GM18907 (cell line): Measurements from ENCODE around the gene TBXAS1.
"Not testable (repeated sequence)": the region's sequence is repeated elsewhere in the genome, so short reads cannot be mapped to it uniquely, and the experiment has no call there.

ENCODE experiments used
- ATAC-seq: cut with Tn5 transposase; IDR thresholded peaks from one replicate; pipeline ENCODE4 v1.9.1; 2021; ENCODE audit warnings: mild to moderate bottlenecking, moderate library complexity; ENCODE audit not compliant: unreplicated experiment

TBXAS1 gene

DNA sequence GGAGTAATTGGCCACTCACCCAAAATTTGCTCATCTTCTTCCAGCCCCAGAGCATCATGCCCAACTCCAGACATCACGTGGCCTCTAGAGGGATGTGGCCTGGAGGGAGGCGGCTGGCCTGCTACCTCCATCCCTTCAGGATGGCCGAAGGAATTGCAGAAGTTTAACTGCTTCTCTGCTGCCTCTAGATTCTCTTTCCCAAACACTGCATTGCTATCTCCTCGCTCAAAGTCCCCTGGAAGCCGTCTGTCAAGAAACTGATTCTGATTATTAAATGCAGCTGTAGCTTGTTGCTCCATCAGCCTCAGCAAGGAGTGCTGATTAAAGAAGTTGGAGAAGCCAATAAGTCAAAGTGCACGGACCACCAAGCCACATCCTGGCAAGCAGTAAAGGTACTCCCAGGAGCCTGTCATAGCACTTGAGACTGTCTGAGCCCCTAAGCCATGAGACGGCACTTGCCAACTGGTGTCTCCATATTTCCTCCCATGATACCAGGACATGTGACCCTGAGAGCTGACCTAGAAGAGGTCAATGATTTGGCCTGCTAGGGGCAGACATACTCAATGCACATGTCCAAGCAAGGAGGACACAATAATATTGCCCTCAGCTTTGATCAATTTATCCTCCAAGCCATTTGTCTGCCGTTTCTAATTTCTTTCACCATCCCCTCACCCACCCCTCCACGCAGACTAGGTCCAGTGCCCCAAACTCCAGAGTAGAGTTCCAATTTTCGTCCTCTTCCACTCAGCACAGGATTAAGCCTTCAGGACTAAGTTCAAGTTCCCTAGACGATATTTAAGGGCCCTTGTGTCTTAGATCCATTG is 84.2 kb downstream of the TBXAS1 start:
- no peak for ATAC-seq

DNA sequence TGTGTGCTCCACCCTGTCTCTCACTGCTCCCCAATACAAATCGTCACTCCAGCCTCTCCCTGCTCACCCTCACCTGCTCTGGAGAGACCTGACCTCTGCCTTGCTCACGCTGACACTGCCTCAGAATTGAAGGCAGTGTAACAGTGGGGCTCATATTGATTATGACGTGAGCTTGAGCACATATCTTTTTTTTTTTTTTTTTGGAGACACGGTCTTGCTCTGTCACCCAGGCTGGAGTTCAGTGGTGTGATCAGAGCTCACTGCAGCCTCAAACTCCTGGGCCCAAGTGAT is 84.7 kb downstream of the TBXAS1 start:
- no peak for ATAC-seq

DNA sequence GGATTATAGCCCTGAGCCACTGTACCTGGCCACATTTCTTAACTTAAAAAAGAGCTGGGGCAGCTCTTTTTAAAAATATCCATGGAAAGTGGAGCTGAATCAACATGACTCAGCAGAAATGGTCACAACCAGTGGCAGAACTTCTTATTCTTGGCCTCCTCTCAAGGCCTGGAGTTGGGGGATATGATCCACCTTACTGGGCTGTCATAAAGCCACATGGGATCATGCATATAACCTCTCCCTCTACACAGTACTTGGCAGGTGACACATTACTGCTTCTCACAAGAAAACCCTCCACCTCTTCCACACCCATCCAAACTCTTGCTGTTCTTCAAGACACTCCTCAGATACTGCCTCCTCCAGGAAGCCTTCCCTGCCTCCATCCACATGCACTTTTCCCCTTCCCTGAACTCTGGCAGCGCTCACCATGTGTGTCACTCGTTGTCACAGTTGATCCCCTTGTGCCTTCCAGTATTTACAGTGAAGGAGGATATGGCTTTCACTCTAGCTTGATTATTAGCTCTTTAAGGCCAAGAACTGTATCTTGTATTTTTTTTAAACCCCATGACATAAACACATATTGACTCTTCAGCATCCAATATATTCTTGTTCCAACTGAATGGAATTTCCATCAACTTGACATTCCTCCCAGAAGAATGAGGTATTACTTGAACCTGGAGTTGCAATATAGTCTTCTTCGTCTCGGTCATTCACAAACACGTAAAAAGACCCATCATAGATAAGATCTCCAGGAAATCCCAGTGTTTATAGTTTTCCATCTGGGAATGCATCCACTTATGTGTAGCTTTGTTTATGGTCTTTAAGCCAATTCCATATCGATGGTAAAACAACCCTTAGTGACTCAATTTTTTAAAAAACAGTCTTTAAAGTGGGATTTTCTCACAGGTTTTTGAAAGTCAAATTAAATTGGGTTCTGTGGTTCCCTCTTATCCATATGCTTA is 85.5 kb downstream of the TBXAS1 start:
- ATAC-seq = no peak

DNA sequence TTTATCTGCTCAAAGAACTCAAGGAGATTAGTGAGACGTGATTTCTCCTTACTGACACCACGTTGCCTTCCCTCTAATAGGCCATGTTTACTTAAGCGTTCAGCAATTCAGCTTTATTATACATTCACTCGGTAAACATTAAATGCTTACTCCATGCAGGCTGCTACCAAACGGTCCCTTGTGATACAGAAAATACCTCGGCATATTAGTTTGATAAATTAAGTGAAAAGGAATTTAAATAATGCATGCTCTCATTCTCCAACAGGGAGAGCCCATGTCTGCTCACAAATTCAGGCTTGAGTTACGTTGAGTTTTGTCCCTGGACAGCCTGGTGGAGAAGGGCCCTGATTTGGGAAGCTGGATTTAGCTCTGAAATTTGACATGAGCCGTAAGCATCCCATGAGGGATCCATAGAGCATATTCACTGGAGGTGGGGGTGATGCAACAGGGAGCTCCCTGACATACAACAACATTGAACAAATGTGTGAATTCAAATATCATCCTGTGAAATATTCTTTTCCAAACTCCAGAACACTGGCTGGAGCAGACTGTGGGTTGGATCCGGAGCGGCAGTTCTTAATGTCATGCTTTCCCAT is 86.3 kb downstream of the TBXAS1 start:
- ATAC-seq = no peak

DNA sequence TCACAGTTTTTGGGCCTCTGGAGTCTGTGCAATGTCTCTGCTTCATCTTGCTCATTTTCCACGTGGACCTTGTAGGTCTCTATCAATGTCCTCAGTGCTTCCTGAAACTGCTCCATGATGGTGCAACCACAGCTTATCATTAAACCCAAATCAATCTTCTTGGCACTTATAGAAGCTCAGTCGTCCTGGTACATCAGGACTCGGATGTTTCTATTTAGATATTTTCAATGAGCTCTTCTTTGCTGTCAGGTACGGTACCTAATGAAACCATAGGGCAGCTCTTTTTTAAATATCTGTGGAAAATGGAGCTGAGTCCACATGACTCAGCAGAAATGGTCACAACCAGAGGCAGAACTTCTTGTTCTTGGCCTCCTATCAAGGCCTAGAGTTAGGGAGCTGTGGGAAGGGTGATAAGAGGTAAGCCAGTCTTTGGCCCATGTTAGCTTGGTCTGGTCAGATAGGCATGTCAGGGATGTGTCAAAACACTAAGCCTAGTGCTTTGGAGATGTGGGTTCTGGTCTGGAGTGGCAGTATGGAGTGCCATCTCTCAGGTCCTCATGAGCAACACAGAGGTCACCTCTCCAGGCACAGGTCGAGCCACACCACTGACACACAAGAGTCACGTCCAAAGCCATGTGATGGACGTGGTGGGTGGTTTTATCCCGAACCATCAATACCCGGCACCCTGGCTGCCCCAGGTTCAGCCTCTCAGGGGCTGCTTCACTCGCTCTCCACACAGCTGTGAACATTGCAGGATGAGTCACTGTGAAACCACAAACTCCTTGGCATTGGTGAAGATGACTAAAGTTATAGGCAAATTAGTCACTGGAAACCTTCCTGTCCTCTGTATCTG is 87.0 kb downstream of the TBXAS1 start:
- ATAC-seq = peak; percentile 88

DNA sequence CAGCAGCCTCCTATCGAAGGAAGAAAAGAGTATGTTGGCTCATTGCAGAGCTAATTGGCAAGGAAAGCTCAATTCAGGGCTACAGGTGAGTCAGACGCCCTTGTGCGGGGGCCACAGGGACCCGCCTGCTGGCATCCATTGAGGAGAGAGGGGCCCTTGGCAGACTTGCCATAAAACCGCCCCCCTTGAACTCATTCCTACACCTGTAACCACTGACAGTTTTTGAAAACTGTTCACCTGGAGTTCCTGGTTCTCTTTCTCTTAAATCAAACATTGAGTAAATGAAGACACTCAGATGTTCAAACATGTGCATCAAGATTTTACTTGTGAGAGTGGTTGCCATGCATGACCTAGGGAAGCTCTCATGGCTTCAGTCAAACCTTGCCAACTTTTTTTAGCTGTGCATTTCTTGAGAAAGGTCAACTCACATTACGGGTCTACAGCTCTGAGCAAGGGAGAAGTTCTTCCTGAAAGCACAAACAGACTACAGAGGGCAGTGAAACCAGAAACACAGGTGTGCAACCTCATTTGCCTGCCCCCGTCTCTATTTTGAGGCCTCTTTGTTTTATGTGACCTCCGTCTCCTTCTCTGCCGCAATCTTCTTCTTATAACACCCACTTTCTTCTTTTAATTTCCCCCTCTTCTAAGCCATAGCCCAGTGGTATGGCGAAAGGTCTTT is 87.8 kb downstream of the TBXAS1 start:
- peak; percentile 73 for ATAC-seq

DNA sequence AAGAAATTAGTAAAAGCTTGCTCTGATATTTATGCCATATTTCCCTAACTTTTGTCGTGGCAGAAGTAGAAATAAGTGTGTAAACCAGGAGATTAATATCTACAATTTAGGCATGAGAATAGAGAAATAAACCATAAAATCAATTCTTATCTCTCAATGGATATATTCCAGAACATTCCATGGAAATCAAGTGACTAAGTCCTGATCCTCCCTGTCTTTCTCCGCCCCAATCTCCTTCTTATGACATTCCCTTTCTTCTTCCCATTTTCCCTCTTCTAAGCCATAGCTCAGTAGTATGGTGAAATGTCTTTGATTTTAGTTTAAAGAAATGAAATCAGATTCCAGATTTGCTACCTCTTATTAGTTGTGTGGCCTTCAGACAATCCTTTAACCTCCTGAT is 88.8 kb downstream of the TBXAS1 start:
- no peak for ATAC-seq

DNA sequence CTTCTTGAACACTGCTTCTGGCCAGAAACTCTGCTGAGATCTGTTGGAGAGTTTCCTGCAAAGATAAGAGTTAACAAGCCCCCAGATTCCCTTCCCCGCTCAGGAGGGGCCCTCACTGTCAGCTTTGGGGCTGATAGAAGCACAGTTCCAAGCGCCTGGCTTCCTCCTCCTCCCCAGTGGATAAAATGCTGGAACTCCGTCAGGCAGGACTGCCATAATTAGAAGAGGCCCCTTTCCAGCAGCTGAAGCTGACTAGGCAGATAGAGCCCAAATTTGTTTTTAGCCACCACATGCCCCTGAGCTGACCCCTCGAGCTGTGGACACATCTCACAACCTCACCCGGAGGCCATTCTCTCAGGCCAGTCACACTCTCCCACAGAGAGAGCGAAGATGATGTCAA is 89.4 kb downstream of the TBXAS1 start:
- no peak for ATAC-seq

DNA sequence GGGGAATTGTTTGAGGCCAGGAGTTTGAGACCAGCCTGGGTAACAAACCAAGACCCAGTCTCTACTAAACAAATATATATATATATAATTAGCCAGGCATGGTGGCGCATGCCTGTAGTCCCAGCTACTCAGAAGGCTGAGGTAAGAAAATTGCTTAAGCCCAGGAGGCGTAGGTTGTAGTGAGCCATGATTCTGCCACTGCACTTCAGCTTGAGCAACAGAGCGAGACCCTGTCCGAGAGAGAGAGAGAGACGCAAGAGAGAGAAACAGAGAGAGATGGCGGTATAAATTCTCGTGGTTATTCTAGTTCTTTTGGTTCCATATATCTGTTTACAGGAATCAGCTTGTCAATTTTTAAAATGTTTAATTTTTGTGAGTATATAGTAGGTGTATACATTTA is 94.0 kb downstream of the TBXAS1 start:
- no peak for ATAC-seq

DNA sequence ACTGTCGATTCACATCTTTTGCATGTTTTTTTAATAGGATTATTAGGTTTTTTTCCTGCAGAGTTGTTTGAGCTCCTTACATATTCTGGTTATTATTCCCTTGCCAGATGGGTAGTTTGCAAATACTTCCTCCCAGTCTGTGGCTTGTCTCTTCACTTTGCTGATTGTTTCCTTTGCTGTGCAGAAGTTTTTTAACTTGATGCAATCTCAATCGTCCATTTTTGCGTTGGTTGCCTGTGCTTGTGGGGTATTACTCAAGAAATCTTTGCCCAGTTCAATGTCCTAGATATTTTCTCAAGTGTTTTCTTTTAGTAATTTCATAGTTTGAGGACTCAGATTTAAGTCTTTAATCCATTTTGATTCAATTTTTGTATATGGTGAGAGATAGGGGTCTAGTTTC is 95.4 kb downstream of the TBXAS1 start:
- no peak for ATAC-seq

DNA sequence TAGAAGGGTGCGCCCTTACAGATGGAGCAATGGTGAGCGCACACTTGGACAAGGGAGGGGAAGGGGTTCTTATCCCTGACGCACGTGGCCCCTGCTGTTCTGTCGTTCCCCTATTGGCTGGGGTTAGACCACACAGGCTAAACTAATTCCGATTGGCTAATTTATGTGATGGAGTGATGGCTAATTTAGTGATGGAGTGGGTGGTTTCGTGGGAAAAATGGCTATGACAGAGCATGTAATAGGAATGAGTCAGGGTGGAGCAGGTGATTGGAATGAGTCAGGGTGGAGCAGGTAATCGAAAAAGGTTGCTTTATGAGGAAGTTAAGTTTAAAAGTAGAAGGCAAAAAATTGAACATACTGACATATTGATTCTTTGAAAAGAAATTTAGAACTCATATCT is 100.2 kb downstream of the TBXAS1 start:
- ATAC-seq = not testable (repeated sequence)

DNA sequence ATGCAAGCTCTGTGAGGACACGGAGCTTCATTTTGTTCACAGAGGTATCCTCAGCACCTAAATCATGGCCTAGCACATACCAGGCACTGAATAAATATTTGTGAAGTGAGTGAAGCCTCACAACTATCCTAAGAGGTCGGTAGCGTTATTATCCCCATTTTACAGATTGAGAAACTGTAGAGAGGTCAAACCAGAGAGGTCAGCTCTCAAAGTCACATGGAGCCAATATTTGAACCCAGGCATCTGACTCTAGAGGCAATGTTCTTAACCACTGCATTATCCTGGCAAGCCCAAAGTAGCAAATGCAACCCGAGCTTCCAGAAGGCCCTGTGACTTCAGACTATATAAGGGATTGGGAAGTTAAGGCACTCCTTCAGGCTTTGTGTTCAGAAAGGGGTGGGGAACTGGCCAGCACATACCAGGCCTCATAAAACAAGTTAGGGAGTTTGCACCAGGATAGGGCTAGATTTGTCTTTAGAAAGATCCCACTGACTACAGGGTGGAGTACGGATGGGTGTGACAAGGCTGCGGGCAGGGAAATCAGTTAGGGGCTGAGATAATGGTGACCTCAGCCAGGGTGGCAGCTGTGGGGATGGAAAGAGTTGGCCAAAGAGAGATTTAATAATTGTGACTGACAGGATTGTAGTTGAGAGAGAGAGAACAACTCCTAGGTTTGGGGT is 101.4 kb downstream of the TBXAS1 start:
- ATAC-seq = no peak

DNA sequence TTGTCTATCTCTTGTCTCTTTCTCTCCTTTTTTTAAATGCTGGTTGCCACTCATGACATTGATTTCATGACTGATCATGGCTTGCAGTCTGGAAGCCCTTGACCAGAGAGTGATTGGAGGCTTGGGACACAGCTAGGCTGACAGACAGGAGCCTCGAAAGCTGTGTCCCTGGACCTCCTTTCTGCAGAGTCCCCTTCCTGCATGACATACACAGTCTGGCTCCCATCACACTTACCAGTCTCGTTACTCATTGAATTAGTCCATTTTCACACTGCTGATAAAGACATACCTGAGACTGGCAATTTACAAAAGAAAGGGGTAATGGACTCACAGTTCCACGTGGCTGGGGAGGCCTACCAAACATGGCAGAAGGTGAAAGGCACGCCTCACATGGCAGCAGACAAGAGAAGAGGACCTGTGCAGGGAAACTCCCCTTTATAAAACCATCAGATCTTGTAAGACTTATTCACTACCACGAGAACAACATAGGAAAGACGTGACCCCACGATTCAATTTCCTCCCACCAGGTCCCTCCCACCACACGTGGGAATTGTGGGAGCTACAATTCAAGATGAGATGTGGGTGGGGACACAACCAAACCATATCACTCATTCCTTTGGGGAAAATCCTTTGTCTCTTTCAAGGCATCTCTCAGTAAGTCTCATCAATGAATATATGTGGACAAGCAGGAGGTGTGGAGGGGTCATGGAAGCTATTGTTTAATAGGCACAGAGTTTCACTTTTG is 102.3 kb downstream of the TBXAS1 start:
- no peak for ATAC-seq

DNA sequence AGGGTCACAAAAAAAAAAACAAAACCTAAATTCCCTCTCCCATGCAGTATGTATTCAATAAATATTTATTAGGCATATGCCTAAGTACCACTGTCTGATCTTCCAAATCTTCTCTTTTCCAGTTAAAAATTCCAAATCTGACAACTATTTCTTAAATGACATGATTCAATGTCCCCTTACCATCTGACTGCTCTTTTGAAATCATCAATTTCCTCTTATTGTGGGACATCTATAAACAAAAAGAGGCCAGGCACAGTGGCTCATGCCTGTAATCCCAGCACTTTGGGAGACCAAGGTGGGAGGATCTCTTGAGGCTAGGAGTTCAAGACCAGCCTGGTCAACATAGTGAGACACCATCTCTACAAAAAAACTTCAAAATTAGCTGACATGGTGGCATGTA is 103.5 kb downstream of the TBXAS1 start:
- no peak for ATAC-seq

DNA sequence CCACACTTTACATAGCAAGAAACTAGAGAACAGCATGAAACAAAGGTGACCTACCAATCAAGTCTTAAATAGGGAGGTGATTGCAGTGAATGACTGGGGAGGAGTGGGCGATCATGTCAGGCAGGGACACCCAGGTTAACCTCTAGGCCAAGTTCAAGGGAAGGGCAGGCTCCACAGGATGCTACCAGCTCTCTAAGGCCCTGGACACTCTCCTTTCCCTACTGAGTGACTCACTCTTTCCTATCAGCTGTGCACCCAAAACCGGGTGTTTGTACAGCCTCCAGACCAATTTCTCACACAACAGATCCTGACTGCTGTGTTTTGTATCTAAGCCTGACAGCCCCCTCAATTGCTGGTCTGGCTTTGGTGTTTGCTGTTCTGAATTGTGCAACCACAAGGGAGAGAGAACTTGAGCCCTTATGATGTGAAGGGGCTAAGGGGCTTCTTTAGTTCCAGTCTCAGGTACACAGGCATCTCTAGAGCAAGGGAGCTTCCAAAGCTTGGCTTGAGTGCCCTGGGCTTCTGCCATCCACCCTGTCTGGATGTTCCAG is 107.8 kb downstream of the TBXAS1 start:
- ATAC-seq = no peak

DNA sequence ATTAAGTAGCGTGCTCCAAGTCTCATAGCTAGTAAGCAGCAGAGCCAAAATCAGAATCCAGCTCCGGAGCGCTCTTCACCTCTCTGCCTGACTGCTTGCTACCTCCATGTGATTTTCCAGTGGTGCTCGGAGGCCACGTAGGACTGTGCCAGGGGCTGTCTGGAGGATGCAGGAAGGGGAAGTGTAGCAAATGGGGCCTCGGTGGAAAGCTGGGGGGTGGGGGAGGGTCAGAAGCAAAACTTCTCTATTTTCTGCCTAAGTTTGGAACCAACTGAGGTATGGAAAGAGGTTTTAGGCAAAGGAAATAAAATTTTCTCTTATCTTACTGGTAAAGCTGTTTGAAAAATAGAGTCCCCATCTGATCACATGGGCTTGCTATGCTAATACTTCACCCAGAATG is 108.7 kb downstream of the TBXAS1 start:
- ATAC-seq = no peak

DNA sequence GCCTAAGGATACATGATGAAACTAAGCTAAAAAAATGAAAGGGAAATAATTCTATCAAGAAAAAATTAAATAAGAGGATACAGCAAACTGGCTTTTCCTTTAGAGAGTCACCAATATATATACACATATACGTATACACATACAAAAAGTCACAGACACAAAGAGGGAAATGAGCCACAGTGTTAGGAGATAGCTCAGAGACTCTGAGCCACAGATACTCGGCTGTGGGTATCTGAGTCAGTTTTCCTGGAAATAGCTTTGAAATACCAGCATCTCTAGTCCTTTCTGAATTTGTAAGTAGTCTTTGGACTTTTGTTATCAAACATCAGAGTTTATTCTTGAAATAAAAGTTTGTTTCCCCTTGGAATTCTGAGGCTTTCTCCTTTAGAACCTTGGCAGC is 111.8 kb downstream of the TBXAS1 start:
- ATAC-seq = no peak

DNA sequence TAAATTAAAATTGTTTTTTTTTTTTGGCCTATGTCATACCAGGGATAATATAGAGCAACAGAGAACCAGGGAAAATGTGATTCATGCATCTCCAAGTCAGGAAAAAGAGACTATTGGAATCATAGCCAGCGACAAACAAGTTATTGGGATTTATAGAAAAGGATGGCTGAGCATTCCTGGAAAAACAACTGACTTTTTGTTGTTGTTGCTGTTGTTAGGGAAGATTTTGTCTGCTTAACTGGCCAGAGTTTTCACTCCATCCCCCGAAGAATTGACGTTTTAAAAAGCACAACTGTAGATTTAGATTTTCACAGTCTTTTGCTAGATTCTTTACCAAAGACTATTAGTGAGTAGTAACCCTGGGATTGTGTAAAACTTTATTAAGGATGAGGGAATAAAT is 112.4 kb downstream of the TBXAS1 start:
- no peak for ATAC-seq

DNA sequence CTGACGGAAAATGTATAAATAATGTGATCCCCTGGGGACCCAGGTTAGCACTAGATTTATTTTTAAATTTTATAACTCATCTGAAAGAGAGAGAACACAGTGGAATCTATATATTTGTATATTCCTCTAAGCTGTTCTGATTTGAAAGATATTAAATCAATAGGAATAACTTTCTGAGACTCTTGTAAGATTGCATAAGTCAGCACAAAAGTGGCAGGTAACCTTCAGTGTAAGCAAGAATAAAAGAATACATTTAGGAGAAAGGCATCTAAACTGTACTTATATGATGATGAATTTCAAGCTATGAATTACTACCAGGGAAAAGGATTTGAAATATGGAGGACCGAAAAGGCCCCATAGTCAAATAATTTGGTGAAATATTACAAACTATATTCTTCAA is 112.8 kb downstream of the TBXAS1 start:
- ATAC-seq = no peak
